IPS DF 6.9 (cell line): ENCODE data around the gene STX4.

ENCODE experiments used
- DNase-seq: peaks from one replicate; pipeline ENCODE4 v3.0.0-alpha.2; 2013; ENCODE audit warnings: low read depth, low spot score
- H3K27ac ChIP-seq: one replicate; pipeline ENCODE4 v1.5.1; 2013; ENCODE audit warnings: low read length, control low read depth
- H3K27me3 ChIP-seq: 2 replicates; pipeline ENCODE4 v1.6.1; 2013; ENCODE audit warnings: mild to moderate bottlenecking, low read length; ENCODE audit not compliant: control insufficient read depth, insufficient read depth
- H3K36me3 ChIP-seq: 2 replicates; pipeline ENCODE4 v1.6.1; 2013; ENCODE audit warnings: low read length; ENCODE audit not compliant: control insufficient read depth, insufficient read depth
- H3K4me1 ChIP-seq: 2 replicates; pipeline ENCODE4 v1.6.1; 2013; ENCODE audit warnings: low read length; ENCODE audit not compliant: control insufficient read depth, insufficient read depth
- H3K4me3 ChIP-seq: 2 replicates; pipeline ENCODE4 v1.5.1; 2013; ENCODE audit warnings: mild to moderate bottlenecking, low read length
- H3K9me3 ChIP-seq: 2 replicates; pipeline ENCODE4 v1.6.1; 2013; ENCODE audit warnings: low read length, inconsistent platforms; ENCODE audit not compliant: control insufficient read depth, insufficient read depth
- WGBS: extraction: QIAGEN DNeasy Blood & Tissue Kit; methylation state at CpG from one replicate; pipeline ENCODE4 v1.1.7; 2013; ENCODE audit warnings: mixed read lengths, missing lambda C conversion rate; ENCODE audit not compliant: insufficient read length, insufficient coverage; 5-methylcytosine and 5-hydroxymethylcytosine counted together

STX4 gene

DNA sequence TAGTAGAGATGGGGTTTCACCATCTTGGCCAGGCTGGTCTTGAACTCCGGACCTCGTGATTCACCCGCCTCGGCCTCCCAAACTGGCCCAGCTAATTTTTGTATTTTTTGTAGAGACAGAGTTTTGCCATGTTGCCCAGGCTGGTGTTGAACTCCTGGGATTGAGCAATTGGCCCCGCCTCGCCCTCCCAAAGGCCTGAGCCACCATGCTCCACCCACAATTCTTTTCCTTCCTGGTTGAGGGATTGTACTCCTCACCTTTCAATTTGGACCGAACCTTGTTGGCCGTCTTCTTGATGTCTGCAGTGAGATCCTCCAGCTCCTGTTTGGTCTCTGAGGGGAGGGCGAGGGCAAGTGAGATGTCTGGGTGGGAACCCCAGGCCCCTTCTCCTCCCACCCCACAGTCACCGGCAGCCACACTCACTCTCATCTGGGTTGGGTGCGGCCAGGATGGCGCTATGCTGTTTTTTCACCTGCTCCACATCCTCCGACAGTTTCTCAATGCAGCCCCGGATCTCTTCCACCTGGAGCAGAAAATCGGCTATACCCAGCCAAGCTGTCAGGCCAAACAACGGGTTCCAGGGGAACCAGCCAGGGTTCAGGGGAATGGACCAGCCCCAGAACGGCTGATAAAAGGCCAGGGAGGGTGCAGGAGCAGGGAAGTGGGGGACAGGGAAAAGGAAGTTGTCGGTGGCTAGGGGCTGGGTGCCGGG is 32.5 kb upstream of the STX4 start:
- Histone ChIP-seq H3K27me3 (no peaks in the 10 kb centered on the region), H3K4me1 (peaks cover 3% of the 10 kb centered on the region; the same call in 1 of the 2 replicates), H3K9me3 (no peaks in the 10 kb centered on the region), H3K36me3 (no peaks in the 10 kb centered on the region), H3K27ac (no peak overlapping the region), H3K4me3 (no peak overlapping the region)
- no CpG with 5 or more reads among the region's 19 CpGs for WGBS
- DNase-seq: no peak

GRCh38 chr16:31001507-31002249 is 31.7 kb upstream of the STX4 start:
- no peaks in the 10 kb centered on the region for H3K27me3 ChIP-seq
- H3K4me3 ChIP-seq: no peak overlapping the region

GRCh38 chr16:31002250-31002700 is 31.1 kb upstream of the STX4 start:
- no peak for DNase-seq
- H3K4me3 ChIP-seq: no peak overlapping the region
- no peak overlapping the region for H3K27ac ChIP-seq
- H3K27me3 ChIP-seq: no peaks in the 10 kb centered on the region
- H3K4me1 ChIP-seq: peaks cover 3% of the 10 kb centered on the region; the same call in 1 of the 2 replicates
- H3K9me3 ChIP-seq: no peaks in the 10 kb centered on the region
- H3K36me3 ChIP-seq: no peaks in the 10 kb centered on the region
- no CpG with 5 or more reads among the region's 10 CpGs for WGBS

More at GRCh38 chr16:31001507-31002249, 31.7 kb upstream of the STX4 start:
- DNase-seq: no peak
- Histone ChIP-seq H3K36me3 (no peaks in the 10 kb centered on the region), H3K9me3 (no peaks in the 10 kb centered on the region), H3K4me1 (peaks cover 3% of the 10 kb centered on the region; the same call in 1 of the 2 replicates), H3K27ac (no peak overlapping the region)
- WGBS: no CpG with 5 or more reads among the region's 16 CpGs

DNA sequence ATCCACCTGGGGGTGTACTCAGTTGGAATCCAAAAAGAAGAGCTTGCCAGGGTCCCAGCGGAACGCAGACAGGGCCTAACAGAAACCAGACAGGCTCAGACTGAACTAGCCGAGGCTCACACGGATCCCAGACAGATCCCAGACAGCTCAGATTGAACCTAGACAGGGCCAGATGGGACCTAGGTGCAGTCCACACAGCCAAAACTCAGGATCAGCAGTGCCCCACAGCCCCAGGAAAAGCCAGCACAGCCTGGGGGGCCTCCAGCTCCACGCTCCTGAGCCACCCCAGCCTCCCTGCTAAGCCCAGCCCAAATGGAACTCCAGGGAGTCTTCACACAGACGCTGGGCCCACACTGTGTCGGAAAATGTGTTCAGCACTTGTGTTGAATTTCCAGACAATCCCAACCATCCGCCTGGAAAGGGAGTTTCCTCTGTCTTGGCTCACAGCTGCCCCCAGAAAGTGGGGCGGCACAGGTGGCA is 30.5 kb upstream of the STX4 start:
- Histone ChIP-seq H3K27ac (no peak overlapping the region), H3K36me3 (no peaks in the 10 kb centered on the region), H3K9me3 (no peaks in the 10 kb centered on the region), H3K4me3 (no peak overlapping the region), H3K27me3 (no peaks in the 10 kb centered on the region), H3K4me1 (peaks cover under 1% of the 10 kb centered on the region; the same call in 1 of the 2 replicates)
- no CpG with 5 or more reads among the region's 9 CpGs for WGBS
- no peak for DNase-seq

GRCh38 chr16:31003744-31004143 is 29.6 kb upstream of the STX4 start:
- Histone ChIP-seq H3K36me3 (no peaks in the 10 kb centered on the region), H3K27ac (no peak overlapping the region), H3K4me1 (no peaks in the 10 kb centered on the region), H3K9me3 (no peaks in the 10 kb centered on the region), H3K4me3 (no peak overlapping the region), H3K27me3 (no peaks in the 10 kb centered on the region)
- no peak for DNase-seq
- no CpG with 5 or more reads among the region's 6 CpGs for WGBS

DNA sequence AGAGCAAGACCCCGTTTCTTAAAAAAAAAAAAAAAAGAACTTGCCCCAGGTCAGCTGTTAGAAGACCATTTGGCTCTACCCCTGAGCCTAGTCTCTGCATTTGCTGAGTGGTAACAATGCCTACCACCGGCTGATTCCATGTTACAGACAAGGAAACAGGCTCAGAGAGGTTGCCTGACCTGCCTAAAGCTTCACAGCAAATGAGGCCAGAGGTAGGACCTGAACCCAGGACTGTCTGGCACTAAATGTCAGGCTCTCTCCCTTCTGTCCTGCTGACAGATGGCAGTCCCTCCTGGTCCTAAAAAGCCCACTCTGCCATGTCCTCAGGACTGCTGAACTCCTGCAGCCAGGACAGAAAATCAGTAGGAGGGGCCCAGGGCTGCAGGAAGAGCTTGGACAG is 28.7 kb upstream of the STX4 start:
- Histone ChIP-seq H3K4me3 (no peak overlapping the region), H3K27me3 (no peaks in the 10 kb centered on the region), H3K4me1 (no peaks in the 10 kb centered on the region), H3K9me3 (no peaks in the 10 kb centered on the region), H3K36me3 (no peaks in the 10 kb centered on the region), H3K27ac (no peak overlapping the region)
- no CpG with 5 or more reads among the region's 2 CpGs for WGBS
- no peak for DNase-seq

GRCh38 chr16:31005350-31006085 is 27.8 kb upstream of the STX4 start:
- H3K4me1 ChIP-seq: no peaks in the 10 kb centered on the region
- WGBS: no CpG with 5 or more reads among the region's 16 CpGs
- DNase-seq: no peak
- no peaks in the 10 kb centered on the region for H3K27me3 ChIP-seq
- H3K4me3 ChIP-seq: no peak overlapping the region
- no peaks in the 10 kb centered on the region for H3K9me3 ChIP-seq
- no peak overlapping the region for H3K27ac ChIP-seq
- H3K36me3 ChIP-seq: no peaks in the 10 kb centered on the region

GRCh38 chr16:31006086-31006385 is 27.3 kb upstream of the STX4 start:
- Histone ChIP-seq H3K4me3 (no peak overlapping the region), H3K4me1 (no peaks in the 10 kb centered on the region), H3K27ac (no peak overlapping the region), H3K36me3 (no peaks in the 10 kb centered on the region), H3K9me3 (no peaks in the 10 kb centered on the region), H3K27me3 (no peaks in the 10 kb centered on the region)
- no CpG with 5 or more reads among the region's 7 CpGs for WGBS
- DNase-seq: no peak

DNA sequence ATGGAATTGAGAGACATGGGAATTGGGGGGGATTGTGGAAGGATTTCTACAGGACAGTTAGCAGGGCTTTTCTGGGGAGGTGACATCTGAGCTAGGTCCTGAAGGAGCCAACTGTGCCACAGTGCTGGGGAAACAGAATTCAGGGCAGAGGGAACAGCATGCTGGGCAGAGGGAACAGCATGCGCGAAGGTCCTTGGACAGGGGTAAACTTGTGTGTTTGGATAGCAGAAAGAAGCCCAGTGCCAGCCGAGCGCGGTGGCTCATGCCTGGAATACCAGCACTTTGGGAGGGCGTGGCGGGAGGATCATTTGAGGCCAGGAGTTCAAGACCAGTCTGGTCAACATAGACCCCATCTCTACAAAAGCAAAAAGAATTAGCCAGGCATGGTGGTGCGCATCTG is 26.8 kb upstream of the STX4 start:
- Histone ChIP-seq H3K4me3 (no peak overlapping the region), H3K27ac (no peak overlapping the region), H3K4me1 (no peaks in the 10 kb centered on the region), H3K9me3 (no peaks in the 10 kb centered on the region), H3K27me3 (no peaks in the 10 kb centered on the region), H3K36me3 (no peaks in the 10 kb centered on the region)
- no CpG with 5 or more reads among the region's 8 CpGs for WGBS
- no peak for DNase-seq

DNA sequence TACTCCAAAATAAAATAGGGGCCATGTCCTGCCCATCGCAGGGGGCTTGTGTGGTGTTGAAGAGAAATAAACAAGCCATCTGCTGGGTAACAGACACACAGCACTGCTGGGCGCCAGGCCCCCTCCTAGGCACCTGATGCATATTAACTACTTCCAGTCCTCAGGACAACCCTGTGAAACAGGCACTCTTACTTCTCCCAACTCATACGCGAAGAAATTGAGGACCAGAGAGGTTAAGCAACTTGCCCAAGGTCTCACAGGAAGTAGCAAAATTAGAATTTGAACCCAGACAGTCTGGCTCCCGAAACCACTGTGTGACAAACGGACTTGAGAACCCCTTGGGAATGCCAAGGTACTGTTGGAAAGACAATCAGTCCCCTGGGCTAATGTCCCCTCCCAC is 25.7 kb upstream of the STX4 start:
- Histone ChIP-seq H3K9me3 (no peaks in the 10 kb centered on the region), H3K4me1 (no peaks in the 10 kb centered on the region), H3K27ac (no peak overlapping the region), H3K4me3 (no peak overlapping the region), H3K27me3 (no peaks in the 10 kb centered on the region), H3K36me3 (no peaks in the 10 kb centered on the region)
- no CpG with 5 or more reads among the region's 6 CpGs for WGBS
- DNase-seq: no peak
